ENCODE data around the gene EXOC2.
A peak's percentile ranks its signal among the peaks of the same experiment; 100 is the strongest.
"Not testable (repeated sequence)": the region's sequence is repeated elsewhere in the genome, so short reads cannot be mapped to it uniquely, and the experiment has no call there.

The EXOC2 gene

GRCh38 chr6:710601-711571 is 17.9 kb upstream of the EXOC2 start:
- DNase-seq (ENCODE audit: low spot score) = peak; percentile 51

GRCh38 chr6:709471-710056 is 16.6 kb upstream of the EXOC2 start:
- DNase-seq (ENCODE audit: low spot score) = no peak

GRCh38 chr6:708237-708598 is 15.3 kb upstream of the EXOC2 start:
- no peak for DNase-seq (ENCODE audit: low spot score)

GRCh38 chr6:707576-708236 is 14.8 kb upstream of the EXOC2 start:
- no peak for DNase-seq (ENCODE audit: low spot score)

GRCh38 chr6:706819-707381 is 14.0 kb upstream of the EXOC2 start:
- DNase-seq (ENCODE audit: low spot score) = no peak

GRCh38 chr6:706146-706545 is 13.2 kb upstream of the EXOC2 start:
- no peak for DNase-seq (ENCODE audit: low spot score)

GRCh38 chr6:705047-705446 is 12.1 kb upstream of the EXOC2 start:
- no peak for DNase-seq (ENCODE audit: low spot score)

GRCh38 chr6:704046-704445 is 11.1 kb upstream of the EXOC2 start:
- no peak for DNase-seq (ENCODE audit: low spot score)

GRCh38 chr6:703552-703951 is 10.6 kb upstream of the EXOC2 start:
- DNase-seq (ENCODE audit: low spot score) = peak; percentile 63

- no peak for DNase-seq (ENCODE audit: low spot score)
Observed at GRCh38 chr6:701700-702479, 9.0 kb upstream of the EXOC2 start.

- DNase-seq (ENCODE audit: low spot score) = no peak
Observed at GRCh38 chr6:701215-701614, 8.3 kb upstream of the EXOC2 start.

GRCh38 chr6:700490-700889 is 7.6 kb upstream of the EXOC2 start:
- no peak for DNase-seq (ENCODE audit: low spot score)

- no peak for DNase-seq (ENCODE audit: low spot score)
Observed at GRCh38 chr6:699319-699718, 6.4 kb upstream of the EXOC2 start.

GRCh38 chr6:694431-695126 is 1.6 kb upstream of the EXOC2 start:
- not testable (repeated sequence) for DNase-seq (ENCODE audit: low spot score)

- DNase-seq (ENCODE audit: low spot score) = no peak
Observed at GRCh38 chr6:693723-694009, 727 bp upstream of the EXOC2 start.

- DNase-seq (ENCODE audit: low spot score) = no peak
Observed at GRCh38 chr6:692356-692851, 535 bp downstream of the EXOC2 start.

GRCh38 chr6:689223-689622 is 3.7 kb downstream of the EXOC2 start:
- DNase-seq (ENCODE audit: low spot score) = no peak

- no peak for DNase-seq (ENCODE audit: low spot score)
Observed at GRCh38 chr6:686497-686896, 6.4 kb downstream of the EXOC2 start.

GRCh38 chr6:684831-685636 is 7.9 kb downstream of the EXOC2 start:
- DNase-seq (ENCODE audit: low spot score) = no peak

GRCh38 chr6:683742-684440 is 9.0 kb downstream of the EXOC2 start:
- no peak for DNase-seq (ENCODE audit: low spot score)
